Neural cell (in vitro differentiated cells): Measurements from ENCODE around the gene MYO1F. TPM values are rescaled to one million over a fixed set of nuclear protein-coding genes. Genes with fewer than 3 reads are reported as not detected.

Experiments used
- H2AFZ ChIP-seq: fragments of 200-600, 300-800 bp; sonication (generic), shearing (Covaris generic); 2 replicates; pipeline ENCODE4 v1.6.0; 2014; ENCODE audit warnings: low read depth, mild to moderate bottlenecking, antibody characterized with exemption, low read length, moderate library complexity
- H3F3A ChIP-seq: fragments of 200-600 bp; shearing (Covaris generic); 2 replicates; pipeline ENCODE4 v1.6.1; 2016; ENCODE audit warnings: mild to moderate bottlenecking, moderate library complexity, mixed read lengths, antibody characterized with exemption, low read length; ENCODE audit not compliant: insufficient read depth, poor library complexity, severe bottlenecking
- H3K27ac ChIP-seq: fragments of 200-600, 300-800 bp; sonication (generic), shearing (Covaris generic); 2 replicates; pipeline ENCODE4 v1.5.1; 2014; ENCODE audit warnings: mild to moderate bottlenecking, low read length, moderate library complexity
- H3K27me3 ChIP-seq: fragments of 300-800, 200-600 bp; sonication (generic), shearing (Covaris generic); 2 replicates; pipeline ENCODE4 v1.6.0; 2014; ENCODE audit warnings: mild to moderate bottlenecking, low read depth, low read length, moderate library complexity; ENCODE audit not compliant: insufficient read depth
- H3K36me3 ChIP-seq: fragments of 300-800, 200-600 bp; sonication (generic), shearing (Covaris generic); 2 replicates; pipeline ENCODE4 v1.5.1; 2014; ENCODE audit warnings: mild to moderate bottlenecking, antibody characterized with exemption, low read length, moderate library complexity; ENCODE audit not compliant: insufficient read depth
- H3K4me2 ChIP-seq: fragments of 300-800, 200-600 bp; sonication (generic), shearing (Covaris generic); 2 replicates; pipeline ENCODE4 v1.6.0; 2014; ENCODE audit warnings: mild to moderate bottlenecking, low read length
- H3K4me3 ChIP-seq: fragments of 300-800, 200-600 bp; sonication (generic), shearing (Covaris generic); 2 replicates; pipeline ENCODE4 v1.5.1; 2014; ENCODE audit warnings: mild to moderate bottlenecking, low read length, moderate library complexity
- H3K79me2 ChIP-seq: fragments of 200-600 bp; shearing (Covaris generic); replicated peaks from 2 replicates; pipeline ENCODE4 v1.6.0; 2014; ENCODE audit warnings: mild to moderate bottlenecking, low read length, moderate library complexity; ENCODE audit not compliant: insufficient read depth
- H3K9ac ChIP-seq: fragments of 300-800, 200-600 bp; sonication (generic), shearing (Covaris generic); 2 replicates; pipeline ENCODE4 v1.6.1; 2016; ENCODE audit warnings: mild to moderate bottlenecking, low read length, mixed read lengths
- H3K9me2 ChIP-seq: fragments of 200-600 bp; shearing (Covaris generic); 2 replicates; pipeline ENCODE4 v1.6.1; 2016; ENCODE audit warnings: mild to moderate bottlenecking, low read length, mixed read lengths; ENCODE audit not compliant: insufficient read depth
- H3K9me3 ChIP-seq: fragments of 200-600, 300-800 bp; sonication (generic), shearing (Covaris generic); 2 replicates; pipeline ENCODE4 v1.6.1; 2016; ENCODE audit warnings: mild to moderate bottlenecking, mixed run types, low read length, moderate library complexity, mixed read lengths
- H4K20me1 ChIP-seq: fragments of 200-600 bp; shearing (Covaris generic); 2 replicates; pipeline ENCODE4 v1.6.1; 2016; ENCODE audit warnings: mild to moderate bottlenecking, mixed run types; ENCODE audit not compliant: insufficient read depth
- CTCF ChIP-seq: fragments of 450-650 bp; IDR thresholded peaks from 2 replicates; pipeline ENCODE4 v1.5.1; 2014; ENCODE audit warnings: antibody characterized with exemption, mild to moderate bottlenecking, moderate library complexity; ENCODE audit not compliant: poor library complexity, severe bottlenecking
- EP300 ChIP-seq: fragments of 450-650 bp; conservative IDR thresholded peaks from 2 replicates; pipeline ENCODE4 v1.6.1; 2014; ENCODE audit warnings: antibody characterized with exemption, mild to moderate bottlenecking, moderate library complexity; ENCODE audit not compliant: poor library complexity, severe bottlenecking
- EZH2 ChIP-seq: fragments of 200-600, 300-800 bp; shearing (Covaris generic), sonication (generic); IDR thresholded peaks from 2 replicates; pipeline ENCODE4 v1.6.1; 2014; ENCODE audit warnings: antibody characterized with exemption, low read length, borderline replicate concordance, mild to moderate bottlenecking; ENCODE audit not compliant: insufficient read depth, poor library complexity, severe bottlenecking
- MXI1 ChIP-seq: fragments of 450-650 bp; conservative IDR thresholded peaks from 2 replicates; pipeline ENCODE4 v1.6.1; 2014; ENCODE audit warnings: antibody characterized with exemption, mild to moderate bottlenecking; ENCODE audit not compliant: poor library complexity, severe bottlenecking
- POLR2AphosphoS5 ChIP-seq: IDR thresholded peaks from 2 replicates; pipeline ENCODE4 v1.6.1; 2012
- RAD21 ChIP-seq: fragments of 450-650 bp; conservative IDR thresholded peaks from 2 replicates; pipeline ENCODE4 v1.6.1; 2014; ENCODE audit warnings: antibody characterized with exemption, mild to moderate bottlenecking, moderate library complexity
- REST ChIP-seq: IDR thresholded peaks from 2 replicates; pipeline ENCODE4 v1.6.1; 2012; ENCODE audit warnings: borderline replicate concordance
- SMC3 ChIP-seq: fragments of 450-650 bp; conservative IDR thresholded peaks from 2 replicates; pipeline ENCODE4 v1.6.1; 2014; ENCODE audit warnings: antibody characterized with exemption, mild to moderate bottlenecking, moderate library complexity; ENCODE audit not compliant: poor library complexity
- TAF1 ChIP-seq: IDR thresholded peaks from 2 replicates; pipeline ENCODE4 v1.6.1; 2012; ENCODE audit warnings: low read depth
- polyA plus RNA-seq: library from polyadenylated mRNA; depleted of rRNA; stranded (reverse); fragments of >200 nt; gene quantifications from 2 replicates; pipeline ENCODE4 v1.2.3, GENCODE V29; 2014

MYO1F gene
- polyA plus RNA-seq, 1 donor from 2014 or later, result 0.40 TPM

GRCh38 chr19:8601796-8602195 is 24.6 kb upstream of the MYO1F start:
- Histone ChIP-seq H2AFZ (no peak overlapping the region), H3K9me3 (peaks cover 13% of the 10 kb centered on the region), H3K27me3 (no peaks in the 10 kb centered on the region), H3F3A (no peaks in the 10 kb centered on the region), H3K27ac (no peak overlapping the region), H3K4me3 (no peak overlapping the region), H3K9ac (no peak overlapping the region), H3K9me2 (no peaks in the 10 kb centered on the region), H3K79me2 (no peaks in the 10 kb centered on the region), H3K36me3 (peaks cover 6% of the 10 kb centered on the region), H4K20me1 (no peaks in the 10 kb centered on the region), H3K4me2 (no peak overlapping the region)
- TF ChIP-seq POLR2AphosphoS5, result no peak
- no peak for TF ChIP-seq CTCF
- no peak for TF ChIP-seq SMC3
- TF ChIP-seq TAF1, result no peak
- TF ChIP-seq MXI1, result no peak

- no peak overlapping the region for H3K27ac ChIP-seq
Observed at GRCh38 chr19:8600816-8601215, 23.6 kb upstream of the MYO1F start.

More at GRCh38 chr19:8600816-8601215, 23.6 kb upstream of the MYO1F start:
- Histone ChIP-seq H3K36me3 (peaks cover 6% of the 10 kb centered on the region), H3K4me2 (no peak overlapping the region), H3F3A (no peaks in the 10 kb centered on the region), H2AFZ (no peak overlapping the region), H3K79me2 (no peaks in the 10 kb centered on the region), H3K4me3 (no peak overlapping the region), H4K20me1 (no peaks in the 10 kb centered on the region), H3K9me3 (peaks cover 11% of the 10 kb centered on the region), H3K9me2 (no peaks in the 10 kb centered on the region), H3K9ac (no peak overlapping the region), H3K27me3 (no peaks in the 10 kb centered on the region)
- TF ChIP-seq RAD21, result no peak
- TF ChIP-seq SMC3, result no peak
- no peak for TF ChIP-seq MXI1
- no peak for TF ChIP-seq EP300
- TF ChIP-seq POLR2AphosphoS5, result no peak
- TF ChIP-seq TAF1, result no peak
- no peak for TF ChIP-seq CTCF
- TF ChIP-seq EZH2, result no peak
- no peak for TF ChIP-seq REST
